K562 (cell line): ENCODE data around the gene NTM. TPM values are rescaled to one million over a fixed set of nuclear protein-coding genes. Genes with fewer than 3 reads are reported as not detected.

Experiments
- ATAC-seq: fragments of 200-7000 bp; cut with Tn5 transposase; 3 replicates; pipeline ENCODE4 v1.9.1; 2020; ENCODE audit warnings: moderate library complexity
- BruUV-seq: library from RNA; stranded (reverse); fragments of 400-500 nt; replicated peaks from 2 replicates; lab custom pipeline; 2021; lab: Mats Ljungman, UMichigan
- CTCF ChIA-PET: fragments of 300-600 bp; formaldehyde crosslinking; extraction: SDS; loops from one replicate; lab custom pipeline; 2021; ENCODE audit warnings: low intra/inter-chr PET ratio; lab: Yijun Ruan, JAX
- POLR2A ChIA-PET: fragments of 300-600, 350-650 bp; sonication (Branson Sonifier 250); formaldehyde crosslinking; extraction: SDS; loops from one replicate; lab custom pipeline; 2021; ENCODE audit warnings: antibody characterized with exemption, inconsistent platforms; lab: Yijun Ruan, JAX
- DNase-seq, 4 experiments: peaks; one replicate each; pipeline versions ENCODE4 v3.0.0 to v3.0.0-alpha.2; 2011 to 2018; ENCODE audit warnings: low spot score in 3 of 4, mixed read lengths in 3 of 4; ENCODE audit errors: extremely low read depth in 1 of 4
- FAIRE-seq: peaks from 2 replicates; lab custom pipeline; 2011; peaks lifted over from hg19 to GRCh38; lab: Jason Lieb, UNC
- H2AFZ ChIP-seq: 2 replicates; pipeline ENCODE4 v1.6.0; 2011; ENCODE audit warnings: low read depth, low read length, control low read depth, inconsistent platforms
- H3K27ac ChIP-seq: fragments of 200-600 bp; 3 replicates; pipeline ENCODE4 v1.8.0; 2011; ENCODE audit warnings: low read depth, mild to moderate bottlenecking, control low read depth, inconsistent platforms, low read length, moderate library complexity, mixed read lengths; ENCODE audit errors: extremely low read depth
- H3K27me3 ChIP-seq, 2 experiments: fragments of 300-600 bp in 1 of 2; 2 replicates in 1 of 2; 3 replicates in 1 of 2; pipeline versions ENCODE4 v1.6.0 to v1.8.0; 2011; ENCODE audit warnings: inconsistent platforms in 2 of 2, low read length in 2 of 2, mild to moderate bottlenecking in 1 of 2, mixed read lengths in 1 of 2, moderate library complexity in 1 of 2; ENCODE audit not compliant: control insufficient read depth in 2 of 2, insufficient read depth in 2 of 2
- H3K36me3 ChIP-seq: fragments of 300-600 bp; 3 replicates; pipeline ENCODE4 v1.8.0; 2011; ENCODE audit warnings: mild to moderate bottlenecking, low read length, inconsistent platforms; ENCODE audit not compliant: control insufficient read depth, insufficient read depth
- H3K4me1 ChIP-seq, 2 experiments: fragments of 200-600 bp in 1 of 2; replicated peaks in 1 of 2; 2 replicates in 1 of 2; 3 replicates in 1 of 2; pipeline versions ENCODE4 v1.5.1 to v1.8.0; 2011; ENCODE audit warnings: inconsistent platforms in 2 of 2, low read length in 2 of 2, mild to moderate bottlenecking in 1 of 2, mixed read lengths in 1 of 2, moderate library complexity in 1 of 2; ENCODE audit not compliant: control insufficient read depth in 2 of 2, insufficient read depth in 2 of 2
- H3K4me2 ChIP-seq: 2 replicates; pipeline ENCODE4 v1.6.1; 2011; ENCODE audit warnings: low read length, control low read depth, inconsistent platforms, mixed read lengths; ENCODE audit not compliant: insufficient read depth
- H3K4me3 ChIP-seq: fragments of 200-600 bp; sonication (generic), shearing (Covaris generic); 2 replicates; pipeline ENCODE4 v1.5.1; 2016; ENCODE audit warnings: control low read depth, inconsistent platforms
- H3K79me2 ChIP-seq: fragments of 200-600 bp; 3 replicates; pipeline ENCODE4 v1.8.0; 2011; ENCODE audit warnings: low read length, inconsistent platforms; ENCODE audit not compliant: control insufficient read depth, insufficient read depth
- H3K9ac ChIP-seq, 2 experiments: 2 replicates each; pipeline versions ENCODE4 v1.6.0 to v1.6.1; 2011; ENCODE audit warnings: low read depth in 2 of 2, low read length in 2 of 2, control low read depth in 1 of 2, inconsistent platforms in 1 of 2, mild to moderate bottlenecking in 1 of 2, mixed read lengths in 1 of 2; ENCODE audit not compliant: insufficient read depth in 1 of 2
- H3K9me1 ChIP-seq: one replicate; pipeline ENCODE4 v1.6.0; 2011; ENCODE audit warnings: inconsistent platforms, mild to moderate bottlenecking, low read length, moderate library complexity; ENCODE audit not compliant: control insufficient read depth, insufficient read depth
- H3K9me3 ChIP-seq: replicated peaks from 2 replicates; pipeline ENCODE4 v1.5.1; 2011; ENCODE audit warnings: low read depth, low read length, inconsistent platforms; ENCODE audit not compliant: control insufficient read depth, insufficient read depth
- H4K20me1 ChIP-seq: replicated peaks from 2 replicates; pipeline ENCODE4 v1.6.1; 2011; ENCODE audit warnings: low read length, inconsistent platforms, mixed read lengths; ENCODE audit not compliant: control insufficient read depth, insufficient read depth
- HDAC1 ChIP-seq, 2 experiments: fragments of 450-650 bp; IDR thresholded peaks; 2 replicates each; pipeline ENCODE4 v1.6.1; 2016 to 2017; ENCODE audit warnings: inconsistent platforms in 1 of 2, mild to moderate bottlenecking in 1 of 2, moderate library complexity in 1 of 2
- NFATC3 ChIP-seq: fragments of 450-650 bp; IDR thresholded peaks from 2 replicates; pipeline ENCODE4 v1.6.1; 2017; ENCODE audit warnings: mild to moderate bottlenecking
- POLR2G ChIP-seq: fragments of 200-400 bp; formaldehyde crosslinking; IDR thresholded peaks from 2 replicates; pipeline ENCODE4 v1.6.1; 2017; ENCODE audit warnings: low read depth, mild to moderate bottlenecking, antibody characterized with exemption, low read length, moderate library complexity
- SNIP1 ChIP-seq: fragments of 450-650 bp; IDR thresholded peaks from 2 replicates; pipeline ENCODE4 v1.7.1; 2017; ENCODE audit warnings: low read depth, mild to moderate bottlenecking
- TAF7 ChIP-seq: fragments of 450-650 bp; IDR thresholded peaks from 2 replicates; pipeline ENCODE4 v1.6.1; 2016; ENCODE audit warnings: missing genetic modification characterization, missing compliant biosample characterization
- ZBTB11 ChIP-seq, 3 experiments: fragments of 200-800 bp in 1 of 3; fragments of 250-450 bp in 1 of 3; fragments of 450-650 bp in 1 of 3; sonication (Bioruptor Pico) in 1 of 3; sonication (Bioruptor generic) in 1 of 3; formaldehyde crosslinking in 1 of 3; IDR thresholded peaks; 2 replicates each; pipeline versions ENCODE4 v1.6.1 to v1.8.0; 2016 to 2022; ENCODE audit warnings: mild to moderate bottlenecking in 2 of 3, missing genetic modification characterization in 2 of 3, missing compliant biosample characterization in 1 of 3, moderate library complexity in 1 of 3
- ZHX1 ChIP-seq: fragments of 150-350 bp; conservative IDR thresholded peaks from 2 replicates; pipeline ENCODE4 v1.6.1; 2014; ENCODE audit warnings: low read length
- ZNF143 ChIP-seq: sonication (generic); formaldehyde crosslinking; IDR thresholded peaks from 2 replicates; pipeline ENCODE4 v1.9.0; 2022; ENCODE audit warnings: mild to moderate bottlenecking, missing genetic modification reagents
- ZNF311 ChIP-seq: fragments of 250-450 bp; sonication (Bioruptor Pico); IDR thresholded peaks from 2 replicates; pipeline ENCODE4 v1.4.0; 2020; ENCODE audit warnings: mild to moderate bottlenecking, moderate library complexity
- ZNF41 ChIP-seq: fragments of 250-450 bp; sonication (Bioruptor Pico); conservative IDR thresholded peaks from 2 replicates; pipeline ENCODE4 v1.4.0; 2020; ENCODE audit warnings: mild to moderate bottlenecking
- WGBS: fragments of 100-300 bp; shearing (Covaris generic); methylation state at CpG from one replicate; pipeline ENCODE4 v1.1.6; 2016; ENCODE audit warnings: low coverage, mixed read lengths; ENCODE audit not compliant: insufficient coverage; ENCODE audit errors: missing lambda C conversion rate; 5-methylcytosine and 5-hydroxymethylcytosine counted together
- in situ Hi-C: fragments of 300-500 bp; cut with MboI; formaldehyde crosslinking; loops from 4 replicates; pipeline ENCODE4 v1.15.0; 2018; ENCODE audit warnings: inconsistent platforms, mixed read lengths
- intact Hi-C: fragments of 100-400 bp; cut with micrococcal nuclease; formaldehyde crosslinking; loops from 2 replicates; pipeline ENCODE4 v1.14.2; 2022
- polyA plus RNA-seq, 8 experiments: library from polyadenylated mRNA; depleted of rRNA in 4 of 8; stranded (reverse) in 5 of 8; unstranded in 3 of 8; fragments of >200 nt; fragmentation: Nextera tagmentation in 2 of 8; fragmentation: Illumina TruSeq in 1 of 8; extraction: Ambion mirVana in 2 of 8; extraction: Trizol in 1 of 8; gene quantifications; 2 replicates each; pipeline versions ENCODE4 v1.2.1 to v1.2.3, GENCODE V29; 2011 to 2014; ENCODE audit warnings: inconsistent platforms in 1 of 8, missing spikeins in 1 of 8
- total RNA-seq, 7 experiments: library from RNA; depleted of rRNA in 6 of 7; stranded (reverse); fragments of >200 nt in 6 of 7; fragmentation: Illumina TruSeq in 2 of 7; extraction: Trizol in 2 of 7; gene quantifications; 2 replicates each; pipeline versions ENCODE4 v1.2.1 to v1.2.3, GENCODE V29; 2011 to 2021; ENCODE audit warnings: low replicate concordance in 1 of 7

The NTM gene
- total and polyA plus RNA-seq, 9 of the 15 experiments (the other 6 are each of a cell fraction or from before 2014, with no cell fraction given), result not detected

- 0% methylated on average over 2 of the region's 2 CpGs for WGBS
- Histone ChIP-seq H3K27ac (no peak overlapping the region), H3K4me3 (no peak overlapping the region), H2AFZ (no peak overlapping the region), H3K36me3 (no peaks in the 10 kb centered on the region), H3K9ac (no peak overlapping the region), H3K27me3 (no peaks in the 10 kb centered on the region), H4K20me1 (no peaks in the 10 kb centered on the region), H3K9me1 (no peaks in the 10 kb centered on the region), H3K4me1 (no peaks in the 10 kb centered on the region), H3K4me2 (no peak overlapping the region), H3K9me3 (no peaks in the 10 kb centered on the region; the same call in 1 of the 2 replicates), H3K79me2 (no peaks in the 10 kb centered on the region)
- ATAC-seq, result no peak
- ChIA-PET CTCF (no interaction called here), POLR2A (no interaction called here)
- BruUV-seq, result no TSS peak
- intact Hi-C loops (no loop called here), in situ Hi-C loops (no loop called here)
- no peak for DNase-seq
- no peak for TF ChIP-seq TAF7
- no peak for TF ChIP-seq ZNF143
- TF ChIP-seq ZNF311 (CRISPR knock-in tag), result no peak
- no peak for TF ChIP-seq NFATC3
- no peak for TF ChIP-seq HDAC1 (IDR thresholded peaks at IDR 0.05)
- TF ChIP-seq ZHX1, result no peak
- no peak for TF ChIP-seq ZBTB11 (CRISPR knock-in tag; IDR thresholded peaks at IDR 0.05)
- TF ChIP-seq ZNF41, result no peak
- no peak for TF ChIP-seq POLR2G
- TF ChIP-seq SNIP1, result no peak
- FAIRE-seq, result no peak
Measured at GRCh38 chr11:131951121-131951520, 580.7 kb downstream of the NTM start.
